ENCODE results near the gene TSSC4. TPM values are rescaled to one million over a fixed set of nuclear protein-coding genes. Genes with fewer than 3 reads are reported as not detected.
A peak's percentile ranks its signal among the peaks of the same experiment; 100 is the strongest.

The TSSC4 gene
- total and polyA plus RNA-seq, 2 of the 13 experiments (the other 11 are each of a cell fraction or from before 2014, with no cell fraction given), result 16.2 to 58.6 TPM

DNA sequence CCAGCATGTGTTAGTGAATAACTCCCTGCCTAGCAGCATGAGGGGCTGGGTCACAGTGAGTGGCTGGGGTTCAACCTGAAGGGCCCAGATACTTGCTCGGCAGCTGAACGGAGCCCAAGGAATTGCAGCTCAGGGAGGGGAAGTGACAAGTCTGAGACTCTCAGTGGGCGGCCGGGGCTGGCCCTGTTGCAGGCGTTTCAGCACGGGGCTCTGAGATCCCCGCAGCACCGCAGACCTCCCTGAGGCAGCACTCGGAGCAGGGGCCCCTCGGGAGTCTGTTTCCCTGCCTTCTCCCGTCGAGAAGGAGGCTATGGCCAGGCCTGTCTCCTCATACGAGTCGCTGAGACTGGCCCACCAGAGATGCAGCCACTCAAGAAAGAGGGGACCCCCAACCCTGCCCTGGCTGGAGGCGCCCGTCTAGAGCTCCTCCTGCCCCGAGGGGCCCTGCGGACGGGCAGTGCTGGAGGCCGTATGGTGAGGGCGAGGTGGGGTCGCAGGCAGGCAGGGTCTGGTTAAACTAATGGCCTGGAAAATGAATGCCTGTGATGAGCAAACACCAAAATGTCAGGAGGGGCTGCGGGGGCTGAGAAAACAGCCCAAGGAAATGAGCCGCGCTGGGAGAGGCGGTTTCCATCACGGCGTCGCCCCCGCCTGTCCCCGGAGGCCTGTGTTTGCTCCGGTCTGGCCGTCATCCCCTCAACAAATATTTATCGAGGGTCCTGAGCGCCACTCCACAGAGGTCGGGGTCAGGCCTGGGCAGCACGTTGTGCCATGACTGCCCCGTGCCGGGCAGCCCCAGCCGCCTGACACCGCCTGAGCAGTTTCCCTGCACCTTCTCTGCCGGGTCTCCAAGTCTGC is 9.3 kb downstream of the TSSC4 start (continued):
- TF ChIP-seq ZNF205 (CRISPR knock-in tag; IDR thresholded peaks at IDR 0.05) (0 out of 2 replicates have a peak, but pooled peaks have one; percentile 31), RAD51 (IDR thresholded peaks at IDR 0.05; ENCODE audit: borderline replicate concordance) (no peak), SRSF9 (IDR thresholded peaks at IDR 0.05; ENCODE audit: borderline replicate concordance, insufficient read depth, low read depth, low read length, poor library complexity, severe bottlenecking) (no peak), GATA4 (IDR thresholded peaks at IDR 0.05; ENCODE audit: borderline replicate concordance, low read depth) (peak; percentile 26; the same call in 1 of the 2 replicates), ZNF605 (CRISPR knock-in tag; IDR thresholded peaks at IDR 0.05) (peak; percentile 65), ZNF776 (CRISPR knock-in tag; IDR thresholded peaks at IDR 0.05) (no peak), HOXA7 (CRISPR knock-in tag; IDR thresholded peaks at IDR 0.05) (no peak), RFX5 (IDR thresholded peaks at IDR 0.05; ENCODE audit: low read depth, low read length) (no peak), KLF9 (CRISPR knock-in tag; IDR thresholded peaks at IDR 0.05; ENCODE audit: low read depth) (no peak), NONO (IDR thresholded peaks at IDR 0.05) (no peak), NONO (CRISPR knock-in tag; conservative IDR thresholded peaks at IDR 0.05) (no peak; the same call in 1 of the 2 replicates), ZNF367 (CRISPR knock-in tag; IDR thresholded peaks at IDR 0.05; ENCODE audit: borderline replicate concordance) (no peak), ZNF703 (CRISPR knock-in tag; IDR thresholded peaks at IDR 0.05; ENCODE audit: borderline replicate concordance) (0 out of 2 replicates have a peak, but pooled peaks have one; percentile 28), HNF4A (CRISPR knock-in tag; IDR thresholded peaks at IDR 0.05) (peak; percentile 51), FOXC1 (CRISPR knock-in tag; IDR thresholded peaks at IDR 0.05; ENCODE audit: borderline replicate concordance) (peak; percentile 35; the same call in 1 of the 2 replicates), EZH2 (conservative IDR thresholded peaks at IDR 0.05; ENCODE audit: low read depth, low read length) (no peak), CCDC6 (CRISPR knock-in tag; IDR thresholded peaks at IDR 0.05) (no peak; the same call in 1 of the 2 replicates), TCF12 (IDR thresholded peaks at IDR 0.05) (no peak), TCF12 (CRISPR knock-in tag; IDR thresholded peaks at IDR 0.05) (peak; percentile 71; the same call in 1 of the 2 replicates), SMYD3 (CRISPR knock-in tag; IDR thresholded peaks at IDR 0.05) (no peak), ZNF496 (CRISPR knock-in tag; IDR thresholded peaks at IDR 0.05; ENCODE audit: insufficient replicate concordance) (no peak), PLSCR1 (CRISPR knock-in tag; IDR thresholded peaks at IDR 0.05; ENCODE audit: borderline replicate concordance) (no peak), ERF (CRISPR knock-in tag; IDR thresholded peaks at IDR 0.05) (no peak), KDM3A (CRISPR knock-in tag; IDR thresholded peaks at IDR 0.05; ENCODE audit: low read depth) (peak; percentile 70; the same call in 1 of the 2 replicates), ZNF619 (CRISPR knock-in tag; IDR thresholded peaks at IDR 0.05) (0 out of 2 replicates have a peak, but pooled peaks have one; percentile 44), SALL2 (CRISPR knock-in tag; IDR thresholded peaks at IDR 0.05) (no peak; the same call in 1 of the 2 replicates), BRF2 (CRISPR knock-in tag; IDR thresholded peaks at IDR 0.05) (no peak), SNAI1 (CRISPR knock-in tag; IDR thresholded peaks at IDR 0.05; ENCODE audit: borderline replicate concordance) (no peak)
- TF ChIP-seq, protein P1, sequence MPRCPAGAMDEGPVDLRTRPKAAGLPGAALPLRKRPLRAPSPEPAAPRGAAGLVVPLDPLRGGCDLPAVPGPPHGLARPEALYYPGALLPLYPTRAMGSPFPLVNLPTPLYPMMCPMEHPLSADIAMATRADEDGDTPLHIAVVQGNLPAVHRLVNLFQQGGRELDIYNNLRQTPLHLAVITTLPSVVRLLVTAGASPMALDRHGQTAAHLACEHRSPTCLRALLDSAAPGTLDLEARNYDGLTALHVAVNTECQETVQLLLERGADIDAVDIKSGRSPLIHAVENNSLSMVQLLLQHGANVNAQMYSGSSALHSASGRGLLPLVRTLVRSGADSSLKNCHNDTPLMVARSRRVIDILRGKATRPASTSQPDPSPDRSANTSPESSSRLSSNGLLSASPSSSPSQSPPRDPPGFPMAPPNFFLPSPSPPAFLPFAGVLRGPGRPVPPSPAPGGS (CRISPR knock-in tag; IDR thresholded peaks at IDR 0.05), result no peak; the same call in 1 of the 2 replicates

Data from HepG2 (cell line).